ENCODE data around the gene DLGAP3. TPM values are rescaled to one million over a fixed set of nuclear protein-coding genes. Genes with fewer than 3 reads are reported as not detected.

The DLGAP3 gene
- total RNA-seq, 1 experiment from 2014 or later: 1.0 TPM

DNA sequence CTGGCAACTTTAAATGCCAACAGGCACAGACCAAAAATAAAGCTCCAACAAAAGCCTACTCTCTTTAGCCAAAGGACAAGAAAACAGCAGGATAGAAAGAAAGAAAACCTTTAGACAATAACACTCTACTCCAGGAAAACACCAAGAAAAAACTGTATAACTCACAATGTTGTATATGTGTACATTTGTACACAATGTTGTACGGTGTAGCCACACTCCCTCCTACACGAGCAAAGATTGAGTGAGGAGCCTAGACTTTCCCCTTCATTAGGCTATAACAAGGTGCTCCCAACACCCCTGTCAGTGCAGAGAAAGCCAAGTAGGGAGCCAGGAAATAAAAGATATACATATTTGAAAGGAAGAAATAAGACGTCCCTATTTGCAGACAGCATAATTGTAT, 112.7 kb downstream of the DLGAP3 start:
- intact Hi-C loops (cut with micrococcal nuclease; ENCODE audit: unreplicated experiment): no loop called here
- no peak overlapping the region for H3K4me3 Mint-ChIP-seq (ENCODE audit: low read depth, unreplicated experiment)
- CTCF ChIA-PET: no interaction called here

DNA sequence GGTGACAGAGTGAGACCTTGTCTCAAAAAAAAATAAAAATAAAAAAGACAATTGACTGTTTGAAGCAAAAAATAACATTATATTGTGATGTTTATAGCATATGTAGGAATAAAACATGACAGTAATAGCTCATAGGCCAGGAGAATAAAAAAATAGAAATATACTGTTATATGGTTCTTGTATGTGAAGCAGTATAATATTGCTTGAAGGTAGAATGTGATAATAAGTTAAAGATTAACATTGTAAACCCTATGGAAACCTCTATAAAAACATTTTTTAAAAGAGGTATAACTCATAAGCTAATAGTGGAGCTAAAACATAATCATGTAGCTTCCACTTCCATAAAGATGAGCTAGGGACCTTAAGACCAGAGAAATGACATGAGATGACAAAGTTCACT, 113.1 kb downstream of the DLGAP3 start:
- BruUV-seq (replicated peaks): no TSS peak
- intact Hi-C loops (cut with micrococcal nuclease; ENCODE audit: unreplicated experiment): no loop called here
- Mint-ChIP-seq H3K9me3 (ENCODE audit: low read depth, unreplicated experiment) (no peaks in the 10 kb centered on the region), H3K27ac (ENCODE audit: unreplicated experiment) (no peak overlapping the region), H3K36me3 (ENCODE audit: insufficient read depth, unreplicated experiment) (no peaks in the 10 kb centered on the region), H3K4me3 (ENCODE audit: low read depth, unreplicated experiment) (no peak overlapping the region), H3K4me1 (ENCODE audit: low read depth, unreplicated experiment) (no peaks in the 10 kb centered on the region), H3K27me3 (ENCODE audit: unreplicated experiment) (no peaks in the 10 kb centered on the region)
- DNase-seq: no peak
- TF ChIP-seq, protein P1, sequence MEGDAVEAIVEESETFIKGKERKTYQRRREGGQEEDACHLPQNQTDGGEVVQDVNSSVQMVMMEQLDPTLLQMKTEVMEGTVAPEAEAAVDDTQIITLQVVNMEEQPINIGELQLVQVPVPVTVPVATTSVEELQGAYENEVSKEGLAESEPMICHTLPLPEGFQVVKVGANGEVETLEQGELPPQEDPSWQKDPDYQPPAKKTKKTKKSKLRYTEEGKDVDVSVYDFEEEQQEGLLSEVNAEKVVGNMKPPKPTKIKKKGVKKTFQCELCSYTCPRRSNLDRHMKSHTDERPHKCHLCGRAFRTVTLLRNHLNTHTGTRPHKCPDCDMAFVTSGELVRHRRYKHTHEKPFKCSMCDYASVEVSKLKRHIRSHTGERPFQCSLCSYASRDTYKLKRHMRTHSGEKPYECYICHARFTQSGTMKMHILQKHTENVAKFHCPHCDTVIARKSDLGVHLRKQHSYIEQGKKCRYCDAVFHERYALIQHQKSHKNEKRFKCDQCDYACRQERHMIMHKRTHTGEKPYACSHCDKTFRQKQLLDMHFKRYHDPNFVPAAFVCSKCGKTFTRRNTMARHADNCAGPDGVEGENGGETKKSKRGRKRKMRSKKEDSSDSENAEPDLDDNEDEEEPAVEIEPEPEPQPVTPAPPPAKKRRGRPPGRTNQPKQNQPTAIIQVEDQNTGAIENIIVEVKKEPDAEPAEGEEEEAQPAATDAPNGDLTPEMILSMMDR (IDR thresholded peaks at IDR 0.05; ENCODE audit: unreplicated experiment): no peak
- CTCF ChIA-PET: no interaction called here

More for the DNA sequence above, 112.7 kb downstream of the DLGAP3 start:
- Mint-ChIP-seq H3K27me3 (ENCODE audit: unreplicated experiment) (no peaks in the 10 kb centered on the region), H3K27ac (ENCODE audit: unreplicated experiment) (no peak overlapping the region), H3K36me3 (ENCODE audit: insufficient read depth, unreplicated experiment) (no peaks in the 10 kb centered on the region), H3K9me3 (ENCODE audit: low read depth, unreplicated experiment) (no peaks in the 10 kb centered on the region), H3K4me1 (ENCODE audit: low read depth, unreplicated experiment) (no peaks in the 10 kb centered on the region)
- TF ChIP-seq, protein P1 (IDR thresholded peaks at IDR 0.05; ENCODE audit: unreplicated experiment): no peak
- DNase-seq: no peak
- no TSS peak for BruUV-seq (replicated peaks)

Other genes starting within 250 kb of the DLGAP3 start
- 0.73 and 1.1 TPM in 2 replicates for gene GJB5, start 174.6 kb downstream of the DLGAP3 start, total RNA-seq (2022)
- gene GJB4, start 169.9 kb downstream of the DLGAP3 start, total RNA-seq (2022): 2.5 and 2.6 TPM in 2 replicates
- 23.1 and 23.5 TPM in 2 replicates for gene GJB3, start 148.4 kb downstream of the DLGAP3 start, total RNA-seq (2022)
- not detected in 2 replicates for gene GJA4, start 136.7 kb downstream of the DLGAP3 start, total RNA-seq (2022)
- gene SMIM12, start 69.9 kb downstream of the DLGAP3 start, total RNA-seq (2022): 35.8 and 36.8 TPM in 2 replicates
- gene TMEM35B, start 55.7 kb upstream of the DLGAP3 start, total RNA-seq (2022): 22.6 and 27.6 TPM in 2 replicates
- 16.7 and 31.4 TPM in 2 replicates for gene ZMYM6, start 102.3 kb upstream of the DLGAP3 start, total RNA-seq (2022)
- gene ZMYM1, start 149.7 kb upstream of the DLGAP3 start, total RNA-seq (2022): 33.4 and 40.2 TPM in 2 replicates

All from Calu3 (cell line).